Hematopoietic multipotent progenitor cell treated with erythropoietin and hydrocortisone succinate and interleukin-3 and kit ligand, for 8 days (in vitro differentiated cells): ENCODE results near the gene CA6.
"Not testable (repeated sequence)": the region's sequence is repeated elsewhere in the genome, so short reads cannot be mapped to it uniquely, and the experiment has no call there.

ENCODE experiments used
- DNase-seq: peaks from one replicate; pipeline ENCODE4 v3.0.0-alpha.2; 2015

CA6 gene

GRCh38 chr1:8930116-8930515 is 15.6 kb upstream of the CA6 start:
- DNase-seq, result no peak

- DNase-seq, result not testable (repeated sequence)
Observed at GRCh38 chr1:8937051-8937450, 8.6 kb upstream of the CA6 start.

GRCh38 chr1:8937701-8938100 is 8.0 kb upstream of the CA6 start:
- no peak for DNase-seq

GRCh38 chr1:8938232-8938999 is 7.3 kb upstream of the CA6 start:
- DNase-seq, result no peak

- no peak for DNase-seq
Observed at GRCh38 chr1:8939000-8939265, 6.7 kb upstream of the CA6 start.

GRCh38 chr1:8939362-8939995 is 6.2 kb upstream of the CA6 start:
- DNase-seq, result no peak

GRCh38 chr1:8941906-8942305 is 3.8 kb upstream of the CA6 start:
- DNase-seq, result no peak

- no peak for DNase-seq
Observed at GRCh38 chr1:8943498-8944405, 1.9 kb upstream of the CA6 start.

GRCh38 chr1:8947127-8947691 is 1.5 kb downstream of the CA6 start:
- no peak for DNase-seq

- no peak for DNase-seq
Observed at GRCh38 chr1:8950309-8950708, 4.6 kb downstream of the CA6 start.

- no peak for DNase-seq
Observed at GRCh38 chr1:8951231-8951630, 5.6 kb downstream of the CA6 start.

GRCh38 chr1:8955406-8955805 is 9.7 kb downstream of the CA6 start:
- DNase-seq, result no peak

- DNase-seq, result no peak
Observed at GRCh38 chr1:8956461-8957349, 11.0 kb downstream of the CA6 start.

GRCh38 chr1:8962812-8963530 is 17.3 kb downstream of the CA6 start:
- peak; percentile 60 for DNase-seq

GRCh38 chr1:8963963-8964362 is 18.3 kb downstream of the CA6 start:
- DNase-seq, result no peak

GRCh38 chr1:8965121-8965820 is 19.6 kb downstream of the CA6 start:
- DNase-seq, result no peak

GRCh38 chr1:8966606-8967005 is 20.9 kb downstream of the CA6 start:
- no peak for DNase-seq

GRCh38 chr1:8968902-8969301 is 23.2 kb downstream of the CA6 start:
- not testable (repeated sequence) for DNase-seq

- DNase-seq, result no peak
Observed at GRCh38 chr1:8969937-8970336, 24.3 kb downstream of the CA6 start.

- no peak for DNase-seq
Observed at GRCh38 chr1:8970870-8971337, 25.2 kb downstream of the CA6 start.

- DNase-seq, result no peak
Observed at GRCh38 chr1:8974551-8974950, 28.9 kb downstream of the CA6 start.
